GM23248 (cell line): ENCODE data around the gene DNAJC8.

Experiments used
- EZH2 ChIP-seq: fragments of 200-600 bp; sonication (generic); IDR thresholded peaks from 2 replicates; pipeline ENCODE4 v1.6.1; 2018; ENCODE audit warnings: antibody characterized with exemption, mild to moderate bottlenecking; ENCODE audit not compliant: insufficient read depth, poor library complexity, severe bottlenecking
- EZH2phosphoT487 ChIP-seq: fragments of 200-600 bp; sonication (generic); IDR thresholded peaks from 2 replicates; pipeline ENCODE4 v1.6.1; 2018; ENCODE audit warnings: antibody characterized with exemption, moderate library complexity, mild to moderate bottlenecking, low read depth; ENCODE audit not compliant: insufficient read depth

DNA sequence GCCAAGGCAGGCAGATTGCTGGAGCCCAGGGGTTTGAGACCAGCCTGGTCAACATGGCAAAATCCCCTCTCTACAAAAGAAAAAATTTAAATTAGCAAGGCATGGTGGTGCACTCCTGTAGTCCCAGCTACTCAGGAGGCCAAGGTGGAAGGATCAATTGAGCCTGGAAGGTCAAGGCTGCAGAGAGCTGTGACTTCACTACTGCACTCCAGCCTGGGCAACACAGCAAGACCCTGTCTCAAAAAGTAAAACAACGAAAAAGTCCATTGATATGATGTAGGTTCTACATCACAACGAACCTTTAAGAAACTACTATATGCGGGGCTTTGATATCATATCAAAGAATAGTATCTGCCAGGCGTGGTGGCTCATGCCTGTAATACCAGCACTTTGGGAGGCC is 77.2 kb downstream of the DNAJC8 start:
- no peak for TF ChIP-seq EZH2
- no peak for TF ChIP-seq EZH2phosphoT487
